Esophagus squamous epithelium (tissue), 4 donors: ENCODE data around the gene ARHGAP9.

ENCODE experiments used
- POLR2A ChIP-seq, 4 donors: fragments of 450-650 bp; IDR thresholded peaks; one replicate each; pipeline ENCODE4 v1.6.1; 2017; ENCODE audit warnings: antibody characterized with exemption in 4 of 4, mild to moderate bottlenecking in 4 of 4, moderate library complexity in 3 of 4
- TF ChIP-seq, protein P1 (sequence below), 6 experiments: fragments of 450-650 bp in 4 of 6; fragments of 200-600 bp in 2 of 6; sonication (generic) in 2 of 6; IDR thresholded peaks; one replicate each; pipeline ENCODE4 v1.5.1; 2016 to 2019; ENCODE audit warnings: antibody characterized with exemption in 6 of 6, mild to moderate bottlenecking in 4 of 6, moderate library complexity in 4 of 6

DNA sequence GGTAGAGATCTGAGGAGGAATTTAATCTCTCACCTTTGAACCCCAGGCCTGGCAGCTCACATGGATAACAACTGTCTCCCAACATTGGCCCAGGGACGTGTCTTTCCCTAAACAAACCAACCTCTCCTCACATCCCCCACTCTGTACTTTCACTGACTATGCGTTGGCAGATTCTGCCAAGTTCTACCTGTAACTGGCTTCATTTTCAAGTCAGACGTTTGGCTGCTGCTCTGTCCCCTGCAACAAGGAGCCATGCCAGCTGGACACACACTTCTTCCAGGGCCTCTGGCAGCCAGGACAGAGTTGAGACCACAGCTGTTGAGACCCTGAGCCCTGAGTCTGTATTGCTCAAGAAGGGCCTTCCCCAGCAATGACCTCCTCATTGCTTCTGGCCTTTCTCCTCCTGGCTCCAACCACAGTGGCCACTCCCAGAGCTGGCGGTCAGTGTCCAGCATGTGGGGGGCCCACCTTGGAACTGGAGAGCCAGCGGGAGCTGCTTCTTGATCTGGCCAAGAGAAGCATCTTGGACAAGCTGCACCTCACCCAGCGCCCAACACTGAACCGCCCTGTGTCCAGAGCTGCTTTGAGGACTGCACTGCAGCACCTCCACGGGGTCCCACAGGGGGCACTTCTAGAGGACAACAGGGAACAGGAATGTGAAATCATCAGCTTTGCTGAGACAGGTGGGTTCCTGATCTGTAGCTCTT, 45.0 kb downstream of the ARHGAP9 start, which contains the start of gene INHBC:
- TF ChIP-seq, protein P1, sequence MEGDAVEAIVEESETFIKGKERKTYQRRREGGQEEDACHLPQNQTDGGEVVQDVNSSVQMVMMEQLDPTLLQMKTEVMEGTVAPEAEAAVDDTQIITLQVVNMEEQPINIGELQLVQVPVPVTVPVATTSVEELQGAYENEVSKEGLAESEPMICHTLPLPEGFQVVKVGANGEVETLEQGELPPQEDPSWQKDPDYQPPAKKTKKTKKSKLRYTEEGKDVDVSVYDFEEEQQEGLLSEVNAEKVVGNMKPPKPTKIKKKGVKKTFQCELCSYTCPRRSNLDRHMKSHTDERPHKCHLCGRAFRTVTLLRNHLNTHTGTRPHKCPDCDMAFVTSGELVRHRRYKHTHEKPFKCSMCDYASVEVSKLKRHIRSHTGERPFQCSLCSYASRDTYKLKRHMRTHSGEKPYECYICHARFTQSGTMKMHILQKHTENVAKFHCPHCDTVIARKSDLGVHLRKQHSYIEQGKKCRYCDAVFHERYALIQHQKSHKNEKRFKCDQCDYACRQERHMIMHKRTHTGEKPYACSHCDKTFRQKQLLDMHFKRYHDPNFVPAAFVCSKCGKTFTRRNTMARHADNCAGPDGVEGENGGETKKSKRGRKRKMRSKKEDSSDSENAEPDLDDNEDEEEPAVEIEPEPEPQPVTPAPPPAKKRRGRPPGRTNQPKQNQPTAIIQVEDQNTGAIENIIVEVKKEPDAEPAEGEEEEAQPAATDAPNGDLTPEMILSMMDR (IDR thresholded peaks at IDR 0.05) = no peak
- TF ChIP-seq POLR2A (IDR thresholded peaks at IDR 0.05) = no peak
